ENCODE data around the gene PEMT. TPM values are rescaled to one million over a fixed set of nuclear protein-coding genes. Genes with fewer than 3 reads are reported as not detected.
A peak's percentile ranks its signal among the peaks of the same experiment; 100 is the strongest.

PEMT gene
- total RNA-seq, 1 experiment from 2014 or later, result 53.1 TPM

GRCh38 chr17:17572010-17572785 lies 19.3 kb downstream of the PEMT start:
- H3K27ac Mint-ChIP-seq, result peak overlapping the region; percentile 65
- no peak overlapping the region for H3K4me3 Mint-ChIP-seq
- H3K27me3 Mint-ChIP-seq (ENCODE audit: low read depth), result no peaks in the 10 kb centered on the region
- ChIA-PET CTCF (interaction anchor here (0.6 to 6.5 kb wide), 2 partner anchors 14 to 75 kb away, joined by 3 to 108 read pairs; partner anchors contain the start of gene RASD1), POLR2A (interaction anchor here (0.6 kb wide), 1 partner anchor 76 kb away, joined by 3 read pairs; the partner anchor contains the start of gene RASD1)
- no peak for DNase-seq (ENCODE audit: low spot score)
- TF ChIP-seq MXD4 (CRISPR knock-in tag; IDR thresholded peaks at IDR 0.05; ENCODE audit: borderline replicate concordance) (no peak), ZNF423 (CRISPR knock-in tag; IDR thresholded peaks at IDR 0.05) (no peak), FOXJ3 (CRISPR knock-in tag; IDR thresholded peaks at IDR 0.05; ENCODE audit: borderline replicate concordance) (no peak), ERG (CRISPR knock-in tag; IDR thresholded peaks at IDR 0.05) (no peak)
- no peak for ATAC-seq
- no peaks in the 10 kb centered on the region for H3K9me3 Mint-ChIP-seq
- H3K4me1 Mint-ChIP-seq, result no peaks in the 10 kb centered on the region
- H3K36me3 Mint-ChIP-seq, result no peaks in the 10 kb centered on the region

DNA sequence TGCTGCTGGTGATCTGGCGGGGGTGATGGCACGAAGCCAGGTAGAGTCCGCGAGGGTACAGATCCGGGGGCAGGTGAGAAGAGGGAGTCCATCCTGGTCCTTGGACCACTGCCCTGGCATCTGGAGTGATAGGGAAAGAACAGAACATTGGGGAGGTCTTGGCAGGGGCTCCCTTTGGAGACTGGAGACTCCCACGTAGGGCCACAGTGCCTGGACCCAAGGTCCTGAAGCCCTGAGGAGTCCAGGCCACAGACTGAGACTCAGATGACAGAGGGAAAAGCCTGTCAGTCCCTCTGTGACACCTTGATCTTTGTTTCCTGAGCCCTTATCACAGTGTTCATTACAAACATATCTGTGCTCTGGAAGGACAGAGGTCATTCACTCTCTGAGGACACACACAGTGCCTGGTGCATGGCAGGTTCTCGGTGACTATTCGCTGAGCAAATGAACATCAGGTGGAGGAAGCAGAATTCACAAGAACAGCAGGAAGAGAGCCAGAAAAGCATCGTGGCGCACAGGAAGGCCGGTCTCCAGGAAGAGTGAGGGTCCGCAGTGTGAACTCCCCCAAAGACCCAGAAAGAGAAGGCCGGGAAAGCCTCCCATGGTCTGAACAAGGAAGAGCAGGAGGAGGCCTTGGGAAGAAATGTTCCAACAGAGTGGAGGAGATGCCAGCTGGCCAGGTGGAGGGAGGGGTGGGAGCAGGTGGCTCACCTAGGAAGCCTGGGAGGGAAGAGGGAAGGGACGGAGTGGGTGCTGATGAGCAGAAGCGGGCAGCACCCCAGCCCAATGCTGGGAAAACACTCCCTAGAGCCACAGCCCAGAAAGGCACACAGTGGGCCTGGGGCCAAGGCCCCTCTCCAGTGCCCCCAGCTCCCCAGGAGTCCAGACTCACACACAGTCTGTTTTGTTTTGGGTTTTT lies 20.5 kb downstream of the PEMT start:
- DNase-seq (ENCODE audit: low spot score) (no peak), ATAC-seq (no peak)
- Mint-ChIP-seq H3K36me3 (no peaks in the 10 kb centered on the region), H3K4me1 (no peaks in the 10 kb centered on the region), H3K9me3 (no peaks in the 10 kb centered on the region), H3K4me3 (no peak overlapping the region), H3K27me3 (ENCODE audit: low read depth) (no peaks in the 10 kb centered on the region), H3K27ac (peak overlapping the region; percentile 77; the same call in 1 of the 2 replicates)
- ChIA-PET CTCF (interaction anchor here (1.2 to 6.5 kb wide), 3 partner anchors 12 to 216 kb away, joined by 3 to 108 read pairs (median 19); partner anchors contain the start of gene RASD1), POLR2A (interaction anchor here (0.6 kb wide), 1 partner anchor 75 kb away, joined by 3 read pairs; the partner anchor contains the start of gene RASD1)
- TF ChIP-seq FOXJ3 (CRISPR knock-in tag; IDR thresholded peaks at IDR 0.05; ENCODE audit: borderline replicate concordance), result no peak

- Mint-ChIP-seq H3K4me3 (no peak overlapping the region), H3K4me1 (peaks cover 2% of the 10 kb centered on the region), H3K27ac (0 out of 2 replicates have a peak overlapping the region, but pooled peaks have one; percentile 15), H3K9me3 (no peaks in the 10 kb centered on the region), H3K36me3 (no peaks in the 10 kb centered on the region), H3K27me3 (ENCODE audit: low read depth) (no peaks in the 10 kb centered on the region)
- DNase-seq (ENCODE audit: low spot score) (peak; percentile 60), ATAC-seq (peak; percentile 54)
- ChIA-PET CTCF (interaction anchor here (0.6 to 6.5 kb wide), 11 partner anchors 12 to 215 kb away, joined by 3 to 108 read pairs (median 10); partner anchors contain the start of genes PEMT and RASD1), POLR2A (no interaction called here)
- TF ChIP-seq ERG (CRISPR knock-in tag; IDR thresholded peaks at IDR 0.05) (no peak), FOXK1 (CRISPR knock-in tag; IDR thresholded peaks at IDR 0.05) (no peak), JUN (CRISPR knock-in tag; IDR thresholded peaks at IDR 0.05) (no peak), KAT7 (CRISPR knock-in tag; IDR thresholded peaks at IDR 0.05; ENCODE audit: borderline replicate concordance) (no peak), ZNF532 (CRISPR knock-in tag; IDR thresholded peaks at IDR 0.05; ENCODE audit: borderline replicate concordance) (no peak), IRF1 (CRISPR knock-in tag; IDR thresholded peaks at IDR 0.05) (no peak), AFF4 (CRISPR knock-in tag; IDR thresholded peaks at IDR 0.05; ENCODE audit: borderline replicate concordance) (no peak), GTF2I (CRISPR knock-in tag; conservative IDR thresholded peaks at IDR 0.05) (no peak), ZNF138 (CRISPR knock-in tag; conservative IDR thresholded peaks at IDR 0.05) (no peak), HMGA2 (CRISPR knock-in tag; IDR thresholded peaks at IDR 0.05) (no peak), MYBL2 (CRISPR knock-in tag; IDR thresholded peaks at IDR 0.05) (no peak)
Observed at GRCh38 chr17:17570140-17570797, 21.2 kb downstream of the PEMT start.

Measured in WTC11 (cell line).